NCI-H2029 treated with DMSO at 0.1 percent for 48 hours (cell line): ENCODE results near the gene ADGRA1.

Experiments
- DNase-seq: peaks from one replicate; lab custom pipeline; 2025; lab: John Stamatoyannopoulos, UW

The ADGRA1 gene

DNA sequence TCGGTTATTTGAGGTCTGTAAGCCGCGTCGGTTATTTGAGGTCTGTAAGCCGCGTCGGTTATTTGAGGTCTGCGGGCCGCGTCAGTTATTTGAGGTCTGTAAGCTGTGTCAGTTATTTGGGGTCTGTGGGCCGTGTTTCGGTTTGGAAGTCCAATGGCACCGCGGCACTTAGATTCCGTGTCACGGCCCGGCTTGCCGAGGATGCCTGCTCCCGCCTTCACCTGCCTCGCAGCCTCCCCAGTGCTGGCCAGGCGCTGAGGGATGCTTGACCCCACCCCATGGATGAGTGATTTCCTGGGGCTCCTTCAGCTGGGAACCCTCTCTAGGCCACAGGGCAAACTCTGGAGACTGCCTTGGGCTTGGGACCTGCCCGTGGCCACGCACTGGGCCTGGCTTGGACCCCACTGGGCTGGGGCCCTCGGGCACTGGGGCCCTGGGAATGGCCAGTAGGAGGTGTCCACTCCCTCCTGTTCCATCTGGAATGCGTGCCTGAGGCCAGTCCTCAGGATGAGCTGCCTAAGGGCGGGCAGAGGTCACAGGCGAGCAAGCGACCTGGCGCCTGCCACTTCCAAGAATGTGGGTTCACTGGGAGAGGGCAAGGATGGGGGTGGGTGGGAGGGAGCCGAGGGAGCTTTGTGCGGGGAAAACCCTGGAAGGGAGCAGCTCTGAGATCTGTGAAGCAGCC lies 25.6 kb downstream of the ADGRA1 start:
- no peak for DNase-seq

DNA sequence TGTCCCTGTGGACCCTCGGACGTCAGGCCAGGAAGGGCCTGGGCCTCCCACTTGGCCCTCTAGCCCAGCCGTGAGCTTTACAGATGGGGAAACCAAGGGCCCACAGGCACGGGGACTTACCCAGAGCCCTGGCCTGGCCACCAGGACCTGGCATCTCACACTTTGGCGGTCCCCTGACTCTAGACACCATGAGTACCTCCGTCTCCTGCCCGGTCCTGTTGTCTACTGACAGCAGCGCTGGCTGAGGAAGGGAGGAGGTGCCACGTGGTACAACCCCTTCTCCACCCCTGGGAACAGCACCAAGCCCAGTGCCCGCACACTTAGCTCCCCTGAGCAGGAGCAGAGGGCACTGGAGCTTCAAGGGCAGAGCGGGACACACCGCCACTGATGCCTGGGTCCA lies 26.1 kb downstream of the ADGRA1 start:
- DNase-seq, result no peak

DNA sequence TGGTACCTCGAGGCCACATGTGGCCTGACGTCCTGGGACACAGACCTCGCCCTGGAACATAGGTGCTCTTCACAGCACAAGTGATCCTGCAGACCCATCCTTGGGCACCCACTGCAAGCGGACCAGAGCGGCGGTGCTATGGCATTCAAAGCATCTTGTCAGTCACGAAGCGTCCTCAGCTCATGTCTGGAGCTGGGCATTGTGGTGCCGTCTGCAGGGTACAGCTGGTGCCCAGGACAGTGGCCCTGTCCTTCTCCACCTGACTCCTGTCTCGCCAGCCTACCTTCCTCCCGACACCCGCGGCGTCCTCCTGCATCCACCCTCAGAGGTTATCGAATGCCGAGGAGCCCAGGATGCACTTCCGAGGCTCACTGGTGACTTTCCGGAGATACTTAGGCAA lies 26.5 kb downstream of the ADGRA1 start:
- DNase-seq, result no peak

DNA sequence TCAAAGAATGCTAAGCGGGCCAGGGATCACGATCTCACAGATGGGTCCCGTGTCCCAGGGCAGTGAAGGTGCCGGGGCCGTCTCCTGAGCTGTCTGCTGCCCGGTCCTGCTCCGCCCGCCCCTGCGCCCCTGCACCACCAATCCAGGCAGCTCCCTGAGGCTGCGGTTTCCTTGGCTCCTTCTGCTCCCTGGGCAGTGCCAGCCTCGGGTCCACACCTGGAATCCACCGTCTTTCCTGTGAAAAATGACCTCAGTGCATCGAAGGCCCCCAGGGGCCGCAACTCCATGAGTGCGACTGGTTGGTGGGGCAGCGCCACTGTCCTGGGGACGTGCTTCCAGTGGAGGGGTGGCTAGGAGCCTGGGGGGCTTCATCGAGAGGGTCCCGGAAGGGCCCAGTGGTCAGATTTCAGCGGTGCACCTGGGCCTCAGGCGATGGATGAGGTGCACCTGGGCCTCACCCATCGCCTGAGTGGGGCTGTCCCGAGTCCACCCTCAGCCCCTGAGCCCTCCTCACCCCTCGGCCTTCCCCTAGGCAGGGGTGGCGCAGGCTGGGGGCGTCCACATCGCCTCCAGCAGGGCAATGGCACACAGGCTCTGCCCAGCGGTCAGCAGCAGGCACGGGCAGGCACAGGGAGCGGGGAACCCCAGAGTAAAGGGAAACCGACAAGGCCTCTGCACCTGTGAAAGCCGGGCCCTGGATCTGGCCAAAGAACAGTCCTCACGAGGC lies 27.2 kb downstream of the ADGRA1 start:
- DNase-seq, result no peak

DNA sequence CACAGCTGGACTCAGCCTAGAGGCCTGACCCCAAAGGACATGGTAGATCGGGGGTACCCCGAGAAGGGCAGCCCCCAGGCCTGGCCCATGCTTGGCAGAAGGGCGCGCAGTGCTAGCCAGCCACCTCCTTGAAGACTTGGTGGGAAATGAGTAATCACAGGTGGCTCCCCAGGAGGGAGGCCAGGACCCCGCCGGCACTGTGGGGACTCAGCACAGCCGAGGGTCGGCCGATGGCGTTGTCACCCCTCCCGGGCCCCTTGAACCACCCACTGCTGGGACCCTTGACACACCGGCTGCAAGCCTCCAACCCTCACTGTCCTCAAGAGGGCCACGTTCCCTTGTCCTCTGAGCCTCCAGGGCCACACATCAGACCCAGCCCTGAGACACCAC lies 27.7 kb downstream of the ADGRA1 start:
- DNase-seq, result no peak

DNA sequence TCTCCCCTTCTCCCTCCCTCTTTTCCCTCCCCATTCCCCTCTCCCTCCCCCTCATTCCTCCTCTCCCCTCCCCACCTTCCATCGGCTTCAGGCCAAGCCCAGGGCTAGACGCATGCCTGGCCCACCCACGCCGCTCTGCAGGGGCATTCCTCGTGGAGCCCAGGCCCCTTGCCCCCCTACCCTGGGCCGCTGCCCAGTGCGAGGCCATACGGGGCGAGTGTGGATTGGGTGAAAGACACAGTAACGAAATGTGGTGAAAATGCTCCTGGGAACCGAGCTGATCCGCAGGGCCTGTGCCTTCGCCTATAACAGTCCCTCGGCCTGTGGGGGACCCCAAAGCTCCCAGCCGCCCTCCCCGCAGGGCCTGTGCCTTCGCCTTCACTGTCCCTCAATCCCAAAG lies 28.3 kb downstream of the ADGRA1 start:
- no peak for DNase-seq

- no peak for DNase-seq
Observed at GRCh38 chr10:133116455-133116854, 28.7 kb downstream of the ADGRA1 start.

DNA sequence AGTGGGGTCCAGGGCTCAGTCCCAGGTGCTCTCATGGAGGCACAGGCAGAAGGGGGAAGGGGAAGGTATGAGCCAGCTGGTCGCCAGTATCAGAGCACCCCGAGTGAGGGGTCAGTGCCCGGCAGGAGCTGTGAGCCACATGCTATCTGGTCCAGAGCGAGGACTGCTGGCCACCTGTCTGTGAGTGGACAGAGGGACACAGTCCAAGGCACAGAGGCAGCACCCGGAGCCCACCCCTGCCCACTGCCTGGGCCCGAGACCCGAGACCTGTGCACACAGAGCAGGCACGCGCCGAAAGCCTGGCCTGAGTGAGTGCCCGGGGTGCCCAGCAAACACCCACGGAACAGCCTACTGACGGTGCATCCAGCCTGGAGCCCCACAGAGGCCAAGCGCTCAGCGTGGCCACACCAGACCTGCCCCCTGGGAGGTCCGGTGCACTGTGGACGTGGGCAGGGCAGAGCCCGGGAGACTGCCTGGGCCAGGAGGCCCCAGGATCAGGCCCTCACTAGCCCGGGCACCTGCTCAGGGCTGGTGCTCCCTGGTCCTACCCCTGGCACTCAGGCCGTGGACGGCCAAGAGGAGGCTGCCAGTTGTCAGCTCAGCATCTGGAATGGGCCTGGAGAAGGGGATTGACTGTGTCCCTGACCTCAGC lies 29.4 kb downstream of the ADGRA1 start:
- DNase-seq, result no peak

- DNase-seq, result no peak
Observed at GRCh38 chr10:133117688-133118071, 30.0 kb downstream of the ADGRA1 start.

- DNase-seq, result no peak
Observed at GRCh38 chr10:133121479-133121878, 33.8 kb downstream of the ADGRA1 start.

DNA sequence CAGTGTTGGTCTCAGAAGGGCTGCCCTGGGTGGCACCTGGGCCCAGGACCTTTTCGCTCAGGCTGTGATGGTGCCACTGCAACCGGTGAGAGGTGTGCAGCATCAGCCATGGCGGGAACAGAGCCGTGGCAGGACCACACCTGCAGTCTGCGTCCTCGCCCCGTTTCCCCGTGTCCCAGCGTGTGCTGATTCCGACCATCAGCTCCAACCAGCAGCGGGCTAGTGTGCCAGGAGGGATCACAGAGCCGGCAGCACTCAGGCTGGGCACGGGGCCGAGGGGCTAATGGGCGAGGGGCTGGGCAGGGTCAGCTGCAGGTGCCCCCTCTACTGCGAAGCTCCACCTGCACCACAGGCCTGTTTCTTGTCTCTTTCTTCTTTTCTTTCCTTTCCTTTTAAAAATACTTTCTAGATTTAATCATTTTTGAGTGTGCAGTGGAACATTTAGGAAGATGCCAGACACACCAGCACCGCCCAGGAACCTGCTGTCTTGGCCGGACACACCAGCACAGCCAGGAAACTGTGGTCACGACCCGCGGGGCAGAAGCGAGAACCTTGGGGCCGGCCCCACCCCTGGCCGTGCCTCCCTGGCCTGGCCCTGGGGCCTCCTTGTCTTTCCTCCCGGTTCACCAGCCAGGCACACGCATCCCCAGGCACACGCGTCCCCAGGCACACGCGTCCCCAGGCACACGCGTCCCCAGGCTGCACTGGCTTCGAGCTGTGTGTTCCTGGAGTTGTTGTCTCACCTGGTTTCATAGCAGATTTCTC lies 34.6 kb downstream of the ADGRA1 start:
- DNase-seq, result no peak

DNA sequence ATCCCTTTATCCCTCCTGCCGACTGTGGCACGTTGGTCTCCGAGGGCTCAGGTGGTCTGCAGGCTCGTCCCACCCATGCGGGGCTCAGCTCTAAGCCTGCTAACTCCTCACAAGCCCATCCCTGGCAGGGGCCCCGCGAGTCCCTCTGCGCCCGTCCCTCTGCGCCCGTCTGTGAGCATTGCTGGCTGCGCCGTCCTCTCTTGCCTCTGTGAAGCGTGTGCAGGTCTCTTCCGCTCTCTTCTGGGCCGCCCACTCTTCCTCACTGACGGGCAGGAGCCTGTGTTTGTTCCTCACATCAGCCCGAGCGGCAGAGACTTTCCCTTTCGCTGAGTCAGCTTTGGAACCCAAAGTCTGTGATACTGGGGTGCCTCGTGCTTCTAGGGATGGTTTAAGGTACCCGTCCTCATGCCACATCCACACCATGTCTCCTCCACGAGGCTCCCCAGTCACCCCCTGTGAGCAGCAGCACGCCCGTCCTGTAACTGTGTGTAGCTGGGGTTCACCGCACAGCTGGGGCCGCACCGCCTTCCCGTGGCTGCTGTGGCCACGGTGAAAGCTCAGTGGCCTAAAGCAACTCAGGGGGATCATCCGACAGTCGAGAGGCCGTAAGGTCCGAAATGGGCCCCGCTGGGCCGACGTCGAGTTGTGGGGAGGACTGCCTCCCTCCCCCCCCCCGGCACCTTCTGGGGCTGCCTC lies 35.5 kb downstream of the ADGRA1 start:
- DNase-seq, result no peak

DNA sequence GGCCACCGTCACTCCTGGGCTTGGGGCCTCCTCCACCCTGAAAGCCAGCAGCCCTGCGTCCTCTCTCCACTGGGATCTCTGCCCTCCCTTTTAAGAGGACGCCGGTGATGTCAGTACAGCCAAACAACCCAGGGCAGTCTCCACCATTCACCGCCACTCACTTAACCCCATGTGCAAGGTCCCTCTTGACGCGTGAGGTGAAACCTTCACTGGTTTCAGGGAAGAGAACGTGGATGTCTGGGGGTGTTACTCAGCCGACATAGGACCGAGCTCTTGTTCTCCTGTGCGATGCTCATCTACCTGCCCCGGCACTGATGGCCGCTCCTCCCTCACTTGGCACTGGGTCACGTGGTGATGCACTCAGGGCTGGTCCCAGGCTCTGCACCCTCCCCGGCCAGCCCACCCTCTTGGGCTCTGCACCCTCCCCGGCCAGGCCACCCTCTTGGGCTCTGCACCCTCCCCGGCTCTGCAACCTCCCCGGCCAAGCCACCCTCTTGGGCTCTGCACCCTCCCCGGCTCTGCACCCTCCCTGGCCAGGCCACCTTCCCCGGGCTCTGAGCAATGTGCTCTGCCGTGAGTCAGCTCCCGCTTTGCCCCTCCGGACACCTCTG lies 36.1 kb downstream of the ADGRA1 start:
- DNase-seq, result no peak

DNA sequence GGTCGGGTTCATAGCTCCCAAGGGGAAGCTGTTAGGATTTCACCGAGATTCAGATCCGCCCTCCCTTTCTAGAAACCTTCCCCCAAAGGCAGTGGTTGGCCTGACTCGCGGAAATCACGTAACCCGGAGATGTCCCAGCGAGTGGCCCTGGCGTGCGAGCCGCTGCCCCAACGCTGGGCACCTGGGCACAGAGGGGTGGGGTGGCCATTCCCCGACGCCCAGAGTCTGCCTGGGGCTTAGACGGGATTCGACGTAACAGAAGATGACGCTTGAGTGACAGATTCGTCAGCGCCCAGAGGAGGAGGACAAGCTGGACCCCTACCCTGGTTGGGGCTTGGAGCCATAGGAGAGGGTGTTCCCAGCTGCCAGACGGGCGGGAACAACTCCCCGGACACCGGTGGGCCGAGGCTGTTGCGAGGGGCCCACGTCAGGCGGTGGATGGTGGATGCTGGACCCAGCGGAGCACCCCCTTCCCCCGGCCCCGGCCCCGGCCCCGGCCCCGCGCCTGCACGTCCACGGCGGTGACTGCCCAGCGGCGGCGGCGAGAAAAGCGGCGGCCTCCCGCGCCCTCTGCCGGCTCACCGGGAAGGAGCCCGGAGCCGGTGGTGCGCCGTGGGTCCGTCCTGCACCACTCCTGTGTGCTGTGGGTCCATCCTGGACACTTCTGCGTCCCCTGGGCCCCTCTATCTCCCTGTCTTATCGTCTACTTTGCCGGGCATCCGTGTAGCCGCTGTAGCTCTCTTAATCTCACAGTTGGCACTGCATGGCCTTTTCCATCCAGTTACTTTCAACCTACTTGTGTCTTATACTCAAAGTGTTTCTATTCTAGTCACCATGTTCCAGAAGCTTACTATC lies 36.9 kb downstream of the ADGRA1 start:
- no peak for DNase-seq

DNA sequence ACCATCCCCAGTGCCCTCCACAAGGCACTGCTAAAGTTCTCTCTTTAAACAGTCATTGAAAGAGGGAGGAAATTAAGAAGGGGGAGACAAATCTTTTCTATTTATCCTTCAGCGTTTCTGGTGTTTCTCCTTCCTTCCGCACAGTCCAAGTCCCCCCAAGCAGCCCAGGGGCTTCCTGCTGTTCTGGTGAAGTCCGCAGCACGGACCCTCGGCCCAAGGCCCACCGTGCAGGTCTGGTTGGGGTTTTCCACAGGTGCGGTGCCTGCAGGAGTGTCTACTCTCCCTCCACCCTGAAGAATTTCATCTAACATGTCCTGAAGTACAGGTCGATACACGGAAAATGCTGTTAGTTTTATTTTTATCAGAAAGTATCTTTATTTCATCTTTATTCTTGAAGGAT lies 38.2 kb downstream of the ADGRA1 start:
- DNase-seq, result no peak

GRCh38 chr10:133126431-133127290 lies 38.9 kb downstream of the ADGRA1 start:
- no peak for DNase-seq

DNA sequence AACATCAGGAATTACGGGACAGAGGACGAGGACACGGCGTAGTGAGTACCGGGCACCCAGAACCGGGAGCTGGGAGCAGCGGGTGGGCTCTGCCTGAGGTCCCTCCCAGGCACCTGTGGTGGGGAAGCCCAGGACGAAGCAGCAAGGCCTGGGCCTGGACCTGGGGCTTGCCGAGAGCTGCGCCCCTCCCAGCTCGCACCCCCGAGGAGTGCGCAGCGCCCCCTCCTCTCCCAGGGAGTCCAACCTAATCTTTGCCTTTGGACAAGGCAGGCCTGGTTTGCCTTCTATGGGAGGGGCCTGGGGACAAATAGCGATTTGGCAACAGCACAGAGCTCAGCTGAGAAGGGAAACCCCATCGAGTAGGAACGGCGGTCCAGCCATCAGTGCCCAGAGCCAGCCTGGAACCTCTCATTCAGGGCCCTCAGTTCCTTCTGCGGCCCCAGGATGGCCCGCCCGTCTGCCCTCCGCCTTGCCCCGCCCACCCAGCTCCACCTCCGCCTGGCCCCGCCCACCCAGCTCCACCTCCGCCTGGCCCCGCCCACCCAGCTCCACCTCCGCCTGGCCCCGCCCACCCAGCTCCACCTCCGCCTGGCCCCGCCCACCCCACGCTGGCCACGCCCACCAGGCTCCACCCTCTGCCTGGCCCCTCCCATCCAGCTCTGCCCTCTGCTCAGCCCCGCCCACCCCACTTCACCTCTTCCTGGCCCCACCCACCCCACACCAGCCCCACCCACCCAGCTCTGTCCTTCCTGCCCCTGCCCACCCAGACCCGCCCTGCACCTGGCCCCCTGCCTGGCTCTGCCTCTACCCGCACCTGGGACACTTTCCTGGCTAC lies 39.8 kb downstream of the ADGRA1 start:
- no peak for DNase-seq

DNA sequence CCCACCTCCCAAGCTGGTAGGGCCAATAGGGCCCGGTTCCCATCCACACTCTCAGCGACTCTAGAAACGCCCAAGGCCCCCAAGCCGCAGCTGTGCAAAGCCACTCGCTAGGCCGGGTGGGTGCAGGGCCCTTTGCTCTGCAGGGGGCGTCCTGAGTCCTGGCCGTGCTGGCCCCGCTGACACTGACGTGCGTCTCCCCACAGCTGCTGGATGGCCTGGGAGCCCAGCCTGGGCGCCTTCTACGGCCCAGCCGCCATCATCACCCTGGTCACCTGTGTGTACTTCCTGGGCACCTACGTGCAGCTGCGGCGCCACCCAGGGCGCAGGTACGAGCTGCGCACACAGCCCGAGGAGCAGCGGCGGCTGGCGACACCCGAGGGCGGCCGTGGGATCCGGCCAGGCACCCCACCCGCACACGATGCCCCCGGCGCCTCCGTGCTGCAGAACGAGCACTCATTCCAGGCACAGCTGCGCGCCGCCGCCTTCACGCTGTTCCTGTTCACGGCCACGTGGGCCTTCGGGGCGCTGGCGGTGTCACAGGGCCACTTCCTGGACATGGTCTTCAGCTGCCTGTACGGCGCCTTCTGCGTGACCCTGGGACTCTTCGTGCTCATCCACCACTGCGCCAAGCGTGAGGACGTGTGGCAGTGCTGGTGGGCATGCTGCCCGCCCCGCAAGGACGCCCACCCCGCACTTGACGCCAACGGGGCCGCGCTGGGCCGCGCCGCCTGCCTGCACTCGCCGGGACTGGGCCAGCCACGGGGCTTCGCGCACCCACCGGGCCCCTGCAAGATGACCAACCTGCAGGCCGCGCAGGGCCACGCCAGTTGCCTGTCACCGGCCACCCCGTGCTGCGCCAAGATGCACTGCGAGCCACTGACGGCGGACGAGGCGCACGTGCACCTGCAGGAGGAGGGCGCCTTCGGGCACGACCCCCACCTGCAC lies 40.7 kb downstream of the ADGRA1 start:
- DNase-seq, result no peak
